Muscle layer of colon (tissue), 2 donors: ENCODE results near the gene EID1.
"Not testable (repeated sequence)": the region's sequence is repeated elsewhere in the genome, so short reads cannot be mapped to it uniquely, and the experiment has no call there.

Experiments
- H3K27ac ChIP-seq: one replicate; pipeline ENCODE4 v1.7.0; 2013; ENCODE audit warnings: low read depth, mild to moderate bottlenecking, low read length, moderate library complexity
- H3K27me3 ChIP-seq, 2 donors: one replicate each; pipeline ENCODE4 v1.7.0; 2013; ENCODE audit warnings: low read length in 2 of 2, mild to moderate bottlenecking in 2 of 2; ENCODE audit not compliant: insufficient read depth in 2 of 2, control insufficient read depth in 1 of 2
- H3K36me3 ChIP-seq: one replicate; pipeline ENCODE4 v1.7.0; 2013; ENCODE audit warnings: mild to moderate bottlenecking, low read length; ENCODE audit not compliant: insufficient read depth
- H3K4me1 ChIP-seq: one replicate; pipeline ENCODE4 v1.7.0; 2013; ENCODE audit warnings: mild to moderate bottlenecking, low read length; ENCODE audit not compliant: insufficient read depth
- H3K4me3 ChIP-seq, 2 donors: one replicate each; pipeline ENCODE4 v1.7.0; 2013; ENCODE audit warnings: low read length in 2 of 2, low read depth in 1 of 2, mild to moderate bottlenecking in 1 of 2, moderate library complexity in 1 of 2
- H3K9ac ChIP-seq: one replicate; pipeline ENCODE4 v1.7.0; 2013; ENCODE audit warnings: low read length
- H3K9me3 ChIP-seq: one replicate; pipeline ENCODE4 v1.7.0; 2013; ENCODE audit warnings: mild to moderate bottlenecking, low read length
- donor health status: abdominal sarcoma.
- donor health status: Adenocarcinoma of cecum.

Gene EID1

GRCh38 chr15:48877630-48878595 is at the start of gene EID1:
Gene EID1, plus strand, starts transcription at chr15:48878134. Its CDS starts 43 bp downstream, at chr15:48878177.
- Histone ChIP-seq H3K4me1 (peaks cover 19% of the 10 kb centered on the region), H3K9ac (peak within 1 kb of the TSS; percentile 75)

GRCh38 chr15:48828471-48828870 is 49.5 kb upstream of the EID1 start:
- Histone ChIP-seq H3K9ac (no peak overlapping the region), H3K4me3 (no peak overlapping the region)

More at GRCh38 chr15:48877630-48878595, at the start of gene EID1:
- H3K9me3 ChIP-seq, result no peaks in the 10 kb centered on the region
- no peaks in the 10 kb centered on the region for H3K36me3 ChIP-seq
- no peaks in the 10 kb centered on the region for H3K27me3 ChIP-seq
- H3K4me3 ChIP-seq, result peak within 1 kb of the TSS; percentile 73 to 94
- peak within 1 kb of the TSS; percentile 91 for H3K27ac ChIP-seq

GRCh38 chr15:48828906-48829305 is 49.0 kb upstream of the EID1 start:
- no peak overlapping the region for H3K9ac ChIP-seq

More at GRCh38 chr15:48828471-48828870, 49.5 kb upstream of the EID1 start:
- Histone ChIP-seq H3K4me1 (no peaks in the 10 kb centered on the region), H3K36me3 (no peaks in the 10 kb centered on the region), H3K9me3 (no peaks in the 10 kb centered on the region), H3K27me3 (no peaks in the 10 kb centered on the region), H3K27ac (no peak overlapping the region)

GRCh38 chr15:48832648-48833047 is 45.3 kb upstream of the EID1 start:
- no peaks in the 10 kb centered on the region for H3K9me3 ChIP-seq
- H3K4me1 ChIP-seq, result no peaks in the 10 kb centered on the region

More at GRCh38 chr15:48828906-48829305, 49.0 kb upstream of the EID1 start:
- Histone ChIP-seq H3K4me3 (no peak overlapping the region), H3K36me3 (no peaks in the 10 kb centered on the region), H3K27ac (no peak overlapping the region), H3K27me3 (no peaks in the 10 kb centered on the region), H3K9me3 (no peaks in the 10 kb centered on the region), H3K4me1 (no peaks in the 10 kb centered on the region)

GRCh38 chr15:48833526-48834239 is 44.3 kb upstream of the EID1 start:
- Histone ChIP-seq H3K36me3 (no peaks in the 10 kb centered on the region), H3K9me3 (no peaks in the 10 kb centered on the region), H3K4me1 (no peaks in the 10 kb centered on the region), H3K27ac (no peak overlapping the region), H3K27me3 (no peaks in the 10 kb centered on the region), H3K9ac (no peak overlapping the region), H3K4me3 (no peak overlapping the region)

More at GRCh38 chr15:48832648-48833047, 45.3 kb upstream of the EID1 start:
- Histone ChIP-seq H3K9ac (no peak overlapping the region), H3K36me3 (no peaks in the 10 kb centered on the region), H3K4me3 (no peak overlapping the region), H3K27ac (no peak overlapping the region), H3K27me3 (no peaks in the 10 kb centered on the region)

GRCh38 chr15:48834756-48835155 is 43.2 kb upstream of the EID1 start:
- no peaks in the 10 kb centered on the region for H3K9me3 ChIP-seq
- H3K4me1 ChIP-seq, result no peaks in the 10 kb centered on the region
- no peaks in the 10 kb centered on the region for H3K36me3 ChIP-seq
- H3K27me3 ChIP-seq, result no peaks in the 10 kb centered on the region
- H3K4me3 ChIP-seq, result no peak overlapping the region
- H3K27ac ChIP-seq, result no peak overlapping the region
- no peak overlapping the region for H3K9ac ChIP-seq

- Histone ChIP-seq H3K4me3 (no peak overlapping the region), H3K27me3 (no peaks in the 10 kb centered on the region), H3K9ac (no peak overlapping the region), H3K9me3 (no peaks in the 10 kb centered on the region), H3K27ac (no peak overlapping the region), H3K4me1 (no peaks in the 10 kb centered on the region), H3K36me3 (no peaks in the 10 kb centered on the region)
Measured at GRCh38 chr15:48842501-48842900, 35.4 kb upstream of the EID1 start.

- Histone ChIP-seq H3K36me3 (no peaks in the 10 kb centered on the region), H3K9me3 (no peaks in the 10 kb centered on the region), H3K4me3 (no peak overlapping the region), H3K4me1 (no peaks in the 10 kb centered on the region), H3K27ac (no peak overlapping the region), H3K9ac (no peak overlapping the region), H3K27me3 (no peaks in the 10 kb centered on the region)
Measured at GRCh38 chr15:48845123-48845522, 32.8 kb upstream of the EID1 start.

GRCh38 chr15:48850648-48851047 is 27.3 kb upstream of the EID1 start:
- Histone ChIP-seq H3K9me3 (no peaks in the 10 kb centered on the region), H3K27me3 (no peaks in the 10 kb centered on the region), H3K4me1 (no peaks in the 10 kb centered on the region), H3K36me3 (no peaks in the 10 kb centered on the region), H3K9ac (no peak overlapping the region), H3K4me3 (no peak overlapping the region), H3K27ac (no peak overlapping the region)

GRCh38 chr15:48851956-48852355 is 26.0 kb upstream of the EID1 start:
- no peak overlapping the region for H3K27ac ChIP-seq
- H3K9ac ChIP-seq, result no peak overlapping the region
- H3K4me3 ChIP-seq, result no peak overlapping the region
- no peaks in the 10 kb centered on the region for H3K27me3 ChIP-seq
- H3K9me3 ChIP-seq, result no peaks in the 10 kb centered on the region
- no peaks in the 10 kb centered on the region for H3K36me3 ChIP-seq
- no peaks in the 10 kb centered on the region for H3K4me1 ChIP-seq

GRCh38 chr15:48854434-48854833 is 23.5 kb upstream of the EID1 start:
- not testable (repeated sequence) for H3K9me3 ChIP-seq, H3K4me1 ChIP-seq, H3K4me3 ChIP-seq, H3K36me3 ChIP-seq, H3K27me3 ChIP-seq, H3K27ac ChIP-seq, H3K9ac ChIP-seq
